Activated naive CD8-positive, alpha-beta T cell treated with anti-CD3 and anti-CD28 coated beads for 36 hours (primary cell): ENCODE measurements around the gene MRTFB. TPM values are rescaled to one million over a fixed set of nuclear protein-coding genes. Genes with fewer than 3 reads are reported as not detected.
"Not testable (repeated sequence)": the region's sequence is repeated elsewhere in the genome, so short reads cannot be mapped to it uniquely, and the experiment has no call there.

Experiments used
- DNase-seq: peaks from one replicate; pipeline ENCODE4 v3.0.0; 2021
- H3K27ac Mint-ChIP-seq: one replicate; pipeline ENCODE4 v1.8.0; 2022; ENCODE audit warnings: mild to moderate bottlenecking, moderate library complexity, mixed read lengths
- H3K27me3 Mint-ChIP-seq: one replicate; pipeline ENCODE4 v1.8.0; 2022; ENCODE audit warnings: mild to moderate bottlenecking, mixed read lengths
- H3K36me3 Mint-ChIP-seq: one replicate; pipeline ENCODE4 v1.8.0; 2021; ENCODE audit warnings: mild to moderate bottlenecking, mixed read lengths
- H3K4me1 Mint-ChIP-seq: one replicate; pipeline ENCODE4 v1.8.0; 2021; ENCODE audit warnings: mixed read lengths
- H3K4me3 Mint-ChIP-seq: one replicate; pipeline ENCODE4 v1.8.0; 2022; ENCODE audit warnings: mild to moderate bottlenecking, moderate library complexity, mixed read lengths
- H3K9me3 Mint-ChIP-seq: one replicate; pipeline ENCODE4 v1.8.0; 2022; ENCODE audit warnings: mixed read lengths
- total RNA-seq, 2 experiments: library from RNA; stranded (reverse); gene quantifications; one replicate each; pipeline ENCODE4 v1.2.3, GENCODE V29; 2021

Gene MRTFB, protein sequence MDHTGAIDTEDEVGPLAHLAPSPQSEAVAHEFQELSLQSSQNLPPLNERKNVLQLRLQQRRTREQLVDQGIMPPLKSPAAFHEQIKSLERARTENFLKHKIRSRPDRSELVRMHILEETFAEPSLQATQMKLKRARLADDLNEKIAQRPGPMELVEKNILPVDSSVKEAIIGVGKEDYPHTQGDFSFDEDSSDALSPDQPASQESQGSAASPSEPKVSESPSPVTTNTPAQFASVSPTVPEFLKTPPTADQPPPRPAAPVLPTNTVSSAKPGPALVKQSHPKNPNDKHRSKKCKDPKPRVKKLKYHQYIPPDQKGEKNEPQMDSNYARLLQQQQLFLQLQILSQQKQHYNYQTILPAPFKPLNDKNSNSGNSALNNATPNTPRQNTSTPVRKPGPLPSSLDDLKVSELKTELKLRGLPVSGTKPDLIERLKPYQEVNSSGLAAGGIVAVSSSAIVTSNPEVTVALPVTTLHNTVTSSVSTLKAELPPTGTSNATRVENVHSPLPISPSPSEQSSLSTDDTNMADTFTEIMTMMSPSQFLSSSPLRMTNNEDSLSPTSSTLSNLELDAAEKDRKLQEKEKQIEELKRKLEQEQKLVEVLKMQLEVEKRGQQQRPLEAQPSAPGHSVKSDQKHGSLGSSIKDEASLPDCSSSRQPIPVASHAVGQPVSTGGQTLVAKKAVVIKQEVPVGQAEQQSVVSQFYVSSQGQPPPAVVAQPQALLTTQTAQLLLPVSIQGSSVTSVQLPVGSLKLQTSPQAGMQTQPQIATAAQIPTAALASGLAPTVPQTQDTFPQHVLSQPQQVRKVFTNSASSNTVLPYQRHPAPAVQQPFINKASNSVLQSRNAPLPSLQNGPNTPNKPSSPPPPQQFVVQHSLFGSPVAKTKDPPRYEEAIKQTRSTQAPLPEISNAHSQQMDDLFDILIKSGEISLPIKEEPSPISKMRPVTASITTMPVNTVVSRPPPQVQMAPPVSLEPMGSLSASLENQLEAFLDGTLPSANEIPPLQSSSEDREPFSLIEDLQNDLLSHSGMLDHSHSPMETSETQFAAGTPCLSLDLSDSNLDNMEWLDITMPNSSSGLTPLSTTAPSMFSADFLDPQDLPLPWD
- 10 to 100 TPM; 10.9 to 12.4 TPM for total RNA-seq

DNA sequence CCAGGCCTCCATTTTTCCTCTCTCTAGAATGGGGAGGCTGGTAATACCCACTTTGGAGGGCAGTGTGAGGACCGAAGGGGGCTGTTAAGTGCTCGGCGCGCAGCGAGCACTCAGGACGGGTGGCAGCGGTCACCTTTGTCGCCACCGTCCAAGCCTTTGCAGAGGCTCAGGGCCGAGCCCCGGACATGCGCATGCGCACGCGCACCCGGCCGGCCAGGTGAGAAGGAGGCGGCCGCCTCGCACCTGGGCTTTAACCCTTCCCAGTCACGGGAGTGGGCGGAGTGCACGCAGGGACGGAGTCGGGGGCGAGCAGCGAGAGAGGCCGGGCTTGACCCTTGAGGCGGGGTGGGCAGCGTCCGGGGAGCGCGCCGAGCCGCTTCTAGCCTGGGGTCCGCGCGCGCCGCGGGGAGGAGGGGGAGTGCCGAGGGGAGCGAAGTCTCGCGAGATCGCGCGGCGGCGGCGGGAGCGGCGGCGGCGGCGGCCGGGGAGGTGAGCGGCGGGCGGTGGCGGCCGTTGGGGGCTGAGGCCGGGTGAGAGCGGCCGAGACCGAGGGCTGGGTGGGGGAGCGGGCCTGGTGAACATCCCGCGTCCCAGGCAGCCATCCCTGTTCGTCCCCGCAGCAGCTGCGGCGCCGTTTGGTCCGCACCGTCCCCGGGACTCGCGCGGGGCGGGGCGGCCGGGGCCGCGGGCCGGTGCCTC, at the start of gene MRTFB:
MRTFB (plus strand) TSS at position 443 of the 699 bp plus-strand sequence. CDS start 69,288 bp downstream, outside the sequence.
- Mint-ChIP-seq H3K4me1 (peaks cover 10% of the 10 kb centered on the region), H3K36me3 (peaks cover 3% of the 10 kb centered on the region), H3K9me3 (no peaks in the 10 kb centered on the region), H3K27ac (peak within 1 kb of the TSS; percentile 76), H3K27me3 (no peaks in the 10 kb centered on the region), H3K4me3 (peak within 1 kb of the TSS; percentile 88)
- DNase-seq, result peak; percentile 86

DNA sequence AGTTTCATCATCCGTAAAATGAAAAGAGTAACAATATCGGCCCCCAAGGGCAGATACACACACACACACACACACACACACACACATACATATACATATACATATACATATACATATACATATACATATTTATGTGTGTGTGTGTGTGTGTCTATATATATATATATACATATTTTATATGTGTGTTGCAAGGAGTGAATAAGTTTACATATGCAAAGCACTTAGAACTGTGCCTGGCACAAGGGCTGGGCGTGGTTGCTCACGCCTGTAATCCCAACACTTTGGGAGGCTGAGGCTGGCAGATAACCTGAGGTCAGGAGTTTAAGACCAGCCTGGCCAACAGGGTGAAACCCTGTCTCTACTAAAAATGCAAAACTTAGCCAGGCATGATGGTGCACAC, 47.6 kb upstream of the MRTFB start:
- not testable (repeated sequence) for H3K4me1 Mint-ChIP-seq

DNA sequence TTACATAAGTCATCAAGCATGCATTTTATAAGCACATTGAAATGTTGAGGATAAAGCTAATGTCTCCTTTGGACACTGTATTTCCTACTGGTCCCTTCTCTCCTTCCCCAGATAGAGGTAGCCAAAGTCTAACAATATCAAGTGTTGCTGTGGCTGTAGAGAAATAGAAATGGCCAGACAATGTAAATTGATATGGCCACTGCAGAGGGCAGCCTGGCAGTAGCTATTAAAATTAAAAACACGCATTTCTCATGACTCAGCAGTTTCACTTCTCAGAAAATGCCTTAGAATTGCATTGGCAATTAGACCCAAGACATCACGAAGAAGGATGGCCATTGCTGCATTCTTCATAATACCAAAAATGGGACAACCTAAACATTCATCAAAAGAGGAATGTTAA, 46.8 kb upstream of the MRTFB start:
- Mint-ChIP-seq H3K4me3 (no peak overlapping the region), H3K27ac (no peak overlapping the region), H3K4me1 (no peaks in the 10 kb centered on the region), H3K27me3 (peaks cover 12% of the 10 kb centered on the region), H3K36me3 (no peaks in the 10 kb centered on the region), H3K9me3 (peaks cover 5% of the 10 kb centered on the region)
- no peak for DNase-seq

More for the DNA sequence above, 47.6 kb upstream of the MRTFB start:
- peaks cover 12% of the 10 kb centered on the region for H3K27me3 Mint-ChIP-seq
- H3K36me3 Mint-ChIP-seq, H3K4me3 Mint-ChIP-seq, H3K9me3 Mint-ChIP-seq, DNase-seq, H3K27ac Mint-ChIP-seq: not testable (repeated sequence)

DNA sequence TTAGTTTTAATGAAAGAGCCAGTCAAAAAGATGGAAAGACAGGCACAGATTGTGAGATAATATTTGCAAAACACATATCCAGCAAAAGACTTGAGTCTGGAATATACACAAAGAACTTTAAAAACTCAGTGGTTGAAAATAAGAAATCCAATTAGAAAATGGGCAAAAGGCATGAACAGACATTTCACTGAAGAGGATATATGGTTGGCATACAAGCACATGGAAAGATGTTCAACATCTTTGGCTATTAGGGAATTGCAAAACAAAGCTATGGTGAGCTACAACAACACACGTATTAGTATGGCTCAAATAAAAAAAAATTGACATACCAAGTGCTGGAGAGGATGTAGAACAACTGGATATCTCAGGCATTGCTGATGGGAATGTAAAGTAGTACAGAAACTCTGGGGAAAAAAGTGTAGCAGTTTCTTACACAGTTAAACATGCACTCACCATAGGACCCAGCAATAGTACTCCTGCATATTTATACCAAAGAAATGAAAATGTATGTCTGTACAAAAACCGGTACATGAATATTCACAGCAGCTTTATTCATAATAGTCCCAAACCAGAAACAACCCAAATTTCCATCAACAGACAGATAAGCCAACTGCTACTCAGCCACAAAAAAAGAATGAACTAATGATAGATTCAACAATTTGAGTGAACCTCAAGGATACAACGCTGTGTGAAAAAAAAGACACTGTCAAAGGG, 44.4 kb upstream of the MRTFB start:
- H3K27me3 Mint-ChIP-seq, result peaks cover 12% of the 10 kb centered on the region
- no peak overlapping the region for H3K27ac Mint-ChIP-seq
- H3K9me3 Mint-ChIP-seq, result peaks cover 5% of the 10 kb centered on the region

DNA sequence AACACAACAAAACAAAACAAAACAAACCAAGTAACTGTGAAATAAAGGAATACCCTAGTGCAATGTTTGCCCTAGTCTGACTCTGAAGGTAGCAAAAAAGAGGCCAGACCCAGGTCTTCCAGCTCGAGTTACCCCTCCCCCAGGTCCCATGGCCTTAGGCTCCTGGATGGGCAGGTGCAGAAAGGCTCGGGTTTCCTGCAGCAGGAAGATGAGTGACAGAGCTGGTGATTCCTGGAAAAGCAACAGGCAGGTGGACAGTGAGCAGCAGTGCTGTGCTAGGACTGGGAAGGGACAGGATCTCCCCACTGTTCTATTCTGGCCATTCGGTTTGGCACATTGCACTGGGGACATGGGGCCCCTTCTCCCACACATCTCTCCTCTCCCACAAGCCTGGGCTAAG, 42.9 kb upstream of the MRTFB start:
- Mint-ChIP-seq H3K4me3 (no peak overlapping the region), H3K9me3 (peaks cover 5% of the 10 kb centered on the region), H3K27ac (no peak overlapping the region), H3K36me3 (no peaks in the 10 kb centered on the region), H3K4me1 (no peaks in the 10 kb centered on the region), H3K27me3 (peaks cover 12% of the 10 kb centered on the region)
- DNase-seq, result no peak

More for the DNA sequence above, 44.4 kb upstream of the MRTFB start:
- Mint-ChIP-seq H3K4me3 (no peak overlapping the region), H3K4me1 (no peaks in the 10 kb centered on the region), H3K36me3 (no peaks in the 10 kb centered on the region)
- no peak for DNase-seq

DNA sequence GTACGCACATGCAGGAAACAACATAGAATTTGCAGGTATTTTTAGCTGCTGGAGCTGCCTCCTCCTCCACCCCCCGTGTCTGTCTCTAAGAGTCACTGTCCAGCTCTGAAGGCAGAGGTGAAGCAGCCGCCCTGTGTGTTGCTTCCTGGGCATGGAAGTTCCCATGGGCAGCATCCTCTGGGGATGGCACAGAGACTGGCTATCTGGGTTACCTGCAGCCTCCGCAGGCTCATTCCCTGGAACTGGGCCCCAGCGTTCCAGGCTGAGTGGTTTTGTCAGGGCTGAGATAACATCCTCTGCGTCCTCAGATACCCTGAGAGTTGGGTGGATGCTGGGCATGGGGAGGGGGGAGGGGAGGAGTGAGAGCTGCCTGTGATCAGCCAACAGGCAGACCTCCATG, 41.5 kb upstream of the MRTFB start:
- peaks cover 12% of the 10 kb centered on the region for H3K27me3 Mint-ChIP-seq
- no peak for DNase-seq
- H3K9me3 Mint-ChIP-seq, result peaks cover 2% of the 10 kb centered on the region
- no peaks in the 10 kb centered on the region for H3K36me3 Mint-ChIP-seq
- H3K27ac Mint-ChIP-seq, result no peak overlapping the region
- H3K4me1 Mint-ChIP-seq, result no peaks in the 10 kb centered on the region
- H3K4me3 Mint-ChIP-seq, result no peak overlapping the region

DNA sequence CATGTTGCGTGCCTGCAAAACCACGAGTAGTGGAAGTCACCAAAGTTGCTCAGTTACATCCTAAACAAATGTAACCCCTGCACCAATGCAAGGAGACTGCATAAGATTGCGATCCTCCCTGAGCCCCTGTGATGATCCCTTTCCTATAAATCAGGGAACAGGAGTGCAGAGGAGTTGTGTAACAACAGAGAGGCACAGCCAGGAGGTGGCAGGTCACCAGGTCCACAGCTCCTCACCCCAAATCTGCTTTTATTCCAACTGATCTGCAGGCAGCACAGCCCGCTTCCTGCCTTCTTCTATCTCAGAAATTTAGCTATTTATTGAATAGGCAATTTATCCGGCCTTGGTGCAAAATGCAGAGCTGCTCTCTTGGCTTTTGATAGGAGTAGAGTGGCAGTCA, 36.0 kb upstream of the MRTFB start:
- H3K4me3 Mint-ChIP-seq, result no peak overlapping the region
- no peak for DNase-seq
- H3K27ac Mint-ChIP-seq, result no peak overlapping the region
- H3K27me3 Mint-ChIP-seq, result no peaks in the 10 kb centered on the region
- no peaks in the 10 kb centered on the region for H3K36me3 Mint-ChIP-seq
- H3K4me1 Mint-ChIP-seq, result no peaks in the 10 kb centered on the region
- peaks cover 3% of the 10 kb centered on the region for H3K9me3 Mint-ChIP-seq

DNA sequence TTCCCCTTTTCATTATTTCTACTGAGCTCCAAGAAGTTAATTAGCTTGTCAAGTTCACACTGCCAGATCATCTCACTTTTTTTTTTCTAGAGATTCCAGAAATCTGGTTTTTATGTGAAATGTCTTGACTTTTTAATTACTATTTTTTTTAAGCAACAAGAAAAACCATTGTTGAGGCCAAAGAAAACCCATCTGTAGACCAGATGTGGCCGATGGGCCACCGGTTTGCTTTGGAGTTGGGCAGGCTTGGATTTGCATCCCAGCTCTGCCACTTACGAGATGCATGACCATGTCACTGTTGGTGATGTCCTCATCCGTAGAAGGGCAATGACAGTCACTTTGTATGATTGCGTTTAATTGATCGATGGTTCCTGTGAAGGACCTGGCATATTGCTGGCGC, 34.2 kb upstream of the MRTFB start:
- no peaks in the 10 kb centered on the region for H3K4me1 Mint-ChIP-seq
- H3K27me3 Mint-ChIP-seq, result no peaks in the 10 kb centered on the region
- DNase-seq, result no peak
- no peaks in the 10 kb centered on the region for H3K36me3 Mint-ChIP-seq
- H3K4me3 Mint-ChIP-seq, result no peak overlapping the region
- H3K27ac Mint-ChIP-seq, result no peak overlapping the region
- peaks cover 3% of the 10 kb centered on the region for H3K9me3 Mint-ChIP-seq

DNA sequence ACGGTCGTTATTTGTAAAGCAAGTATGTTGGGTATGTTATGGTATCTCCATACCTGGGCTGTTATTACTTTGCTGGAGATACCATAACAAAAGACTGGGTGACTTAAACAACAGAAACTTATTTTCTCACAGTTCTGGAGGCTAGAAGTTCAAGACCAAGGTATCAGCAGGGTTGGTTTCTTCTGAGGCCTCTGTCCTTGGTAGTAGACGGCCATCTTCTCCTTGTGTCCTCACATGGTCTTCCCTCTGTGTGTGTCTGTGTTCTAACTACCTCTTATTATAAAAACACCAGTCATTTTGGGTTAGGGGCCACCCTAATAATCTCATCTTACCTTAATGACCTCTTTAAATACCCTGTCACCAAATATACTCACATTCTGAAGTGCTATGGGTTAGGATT, 33.2 kb upstream of the MRTFB start:
- DNase-seq, result no peak
- H3K27ac Mint-ChIP-seq, result no peak overlapping the region
- H3K36me3 Mint-ChIP-seq, result no peaks in the 10 kb centered on the region
- H3K27me3 Mint-ChIP-seq, result no peaks in the 10 kb centered on the region
- H3K4me3 Mint-ChIP-seq, result no peak overlapping the region
- H3K4me1 Mint-ChIP-seq, result no peaks in the 10 kb centered on the region
- H3K9me3 Mint-ChIP-seq, result peaks cover 3% of the 10 kb centered on the region

DNA sequence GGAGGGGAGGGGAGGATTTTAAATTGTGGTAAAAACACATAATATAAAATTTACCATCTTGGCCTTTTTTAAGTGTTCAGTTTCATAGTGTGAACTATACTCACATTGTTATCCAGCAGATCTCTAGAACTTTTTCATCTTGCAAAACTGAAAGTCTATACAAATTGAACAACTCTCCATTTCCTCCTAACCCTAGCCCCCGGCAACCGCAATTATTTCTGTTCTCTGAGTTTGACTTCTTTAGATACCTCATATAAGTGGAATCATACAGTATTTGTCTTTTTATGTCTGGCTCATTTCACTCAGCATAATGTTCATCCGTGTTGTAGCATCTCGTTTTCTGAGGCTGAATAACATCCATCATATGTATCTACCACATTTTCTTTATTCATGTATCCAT, 30.0 kb upstream of the MRTFB start:
- H3K9me3 Mint-ChIP-seq, result peaks cover 3% of the 10 kb centered on the region
- no peak for DNase-seq
- H3K36me3 Mint-ChIP-seq, result no peaks in the 10 kb centered on the region
- no peaks in the 10 kb centered on the region for H3K4me1 Mint-ChIP-seq
- no peak overlapping the region for H3K27ac Mint-ChIP-seq
- H3K4me3 Mint-ChIP-seq, result no peak overlapping the region
- H3K27me3 Mint-ChIP-seq, result no peaks in the 10 kb centered on the region

DNA sequence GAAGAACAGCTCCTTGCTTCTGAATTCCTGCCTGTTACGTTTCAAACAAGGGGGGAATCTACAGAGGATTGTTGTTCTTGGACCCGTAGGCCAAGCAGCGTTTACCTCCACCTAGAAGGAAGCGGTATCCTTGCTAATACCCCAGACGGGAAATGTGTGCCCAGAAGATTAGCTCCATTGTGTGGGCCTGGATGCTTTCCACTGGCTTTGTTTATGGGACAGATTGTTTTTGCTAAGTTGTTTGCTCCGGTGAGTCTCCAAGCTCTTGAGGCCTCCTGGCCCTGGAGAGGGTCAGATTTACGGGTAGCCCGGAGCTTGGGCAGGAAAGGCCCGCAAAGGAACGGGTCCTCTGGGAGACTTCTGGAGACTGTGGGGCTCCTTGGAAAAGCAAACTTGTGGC, 28.4 kb upstream of the MRTFB start:
- Mint-ChIP-seq H3K27me3 (no peaks in the 10 kb centered on the region), H3K36me3 (no peaks in the 10 kb centered on the region), H3K4me1 (no peaks in the 10 kb centered on the region), H3K4me3 (no peak overlapping the region), H3K27ac (no peak overlapping the region), H3K9me3 (peaks cover 5% of the 10 kb centered on the region)
- no peak for DNase-seq

DNA sequence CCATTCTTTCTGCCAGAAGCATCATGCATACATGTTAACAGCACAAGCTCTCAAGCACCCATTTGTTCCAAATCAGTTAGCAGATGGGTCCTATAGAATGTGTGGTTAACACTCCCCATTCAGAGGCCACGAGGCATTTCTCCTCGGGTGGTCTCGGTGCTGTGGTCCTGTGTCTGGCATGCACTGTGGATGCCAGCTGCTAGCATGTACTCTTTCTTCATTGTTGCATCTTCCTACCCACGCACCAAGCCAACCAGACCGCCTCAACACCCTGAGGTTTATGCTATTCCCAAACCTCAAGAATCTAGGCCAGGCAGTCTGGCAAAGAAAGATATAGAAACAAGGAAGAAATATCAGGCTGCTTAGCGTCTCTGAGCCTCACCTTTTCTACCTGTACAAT, 27.8 kb upstream of the MRTFB start:
- Mint-ChIP-seq H3K27me3 (no peaks in the 10 kb centered on the region), H3K4me3 (no peak overlapping the region)

DNA sequence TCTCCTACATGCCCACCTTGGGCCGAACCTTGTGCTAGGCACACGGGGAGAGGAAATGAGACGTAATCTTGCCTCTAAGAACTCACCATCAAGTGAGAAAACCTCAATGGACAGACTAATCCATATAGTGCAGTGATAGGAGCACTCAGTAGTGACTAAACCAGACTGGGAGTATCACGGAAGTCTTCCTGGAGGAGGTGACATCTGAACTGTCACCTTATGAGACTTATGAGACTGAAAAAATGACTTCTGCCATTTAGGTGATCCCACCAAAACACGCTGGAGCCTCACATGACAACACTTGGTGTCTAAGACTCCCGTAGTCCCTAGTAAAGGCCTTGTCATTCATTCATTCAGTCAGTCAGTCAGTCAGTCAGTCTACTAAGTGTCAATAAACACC, 27.3 kb upstream of the MRTFB start:
- Mint-ChIP-seq H3K27me3 (no peaks in the 10 kb centered on the region), H3K36me3 (no peaks in the 10 kb centered on the region), H3K4me1 (no peaks in the 10 kb centered on the region), H3K9me3 (peaks cover 5% of the 10 kb centered on the region), H3K4me3 (no peak overlapping the region), H3K27ac (no peak overlapping the region)
- DNase-seq, result no peak

More for the DNA sequence above, 27.8 kb upstream of the MRTFB start:
- no peaks in the 10 kb centered on the region for H3K4me1 Mint-ChIP-seq
- H3K36me3 Mint-ChIP-seq, result no peaks in the 10 kb centered on the region
- no peak for DNase-seq
- peaks cover 5% of the 10 kb centered on the region for H3K9me3 Mint-ChIP-seq
- H3K27ac Mint-ChIP-seq, result no peak overlapping the region

DNA sequence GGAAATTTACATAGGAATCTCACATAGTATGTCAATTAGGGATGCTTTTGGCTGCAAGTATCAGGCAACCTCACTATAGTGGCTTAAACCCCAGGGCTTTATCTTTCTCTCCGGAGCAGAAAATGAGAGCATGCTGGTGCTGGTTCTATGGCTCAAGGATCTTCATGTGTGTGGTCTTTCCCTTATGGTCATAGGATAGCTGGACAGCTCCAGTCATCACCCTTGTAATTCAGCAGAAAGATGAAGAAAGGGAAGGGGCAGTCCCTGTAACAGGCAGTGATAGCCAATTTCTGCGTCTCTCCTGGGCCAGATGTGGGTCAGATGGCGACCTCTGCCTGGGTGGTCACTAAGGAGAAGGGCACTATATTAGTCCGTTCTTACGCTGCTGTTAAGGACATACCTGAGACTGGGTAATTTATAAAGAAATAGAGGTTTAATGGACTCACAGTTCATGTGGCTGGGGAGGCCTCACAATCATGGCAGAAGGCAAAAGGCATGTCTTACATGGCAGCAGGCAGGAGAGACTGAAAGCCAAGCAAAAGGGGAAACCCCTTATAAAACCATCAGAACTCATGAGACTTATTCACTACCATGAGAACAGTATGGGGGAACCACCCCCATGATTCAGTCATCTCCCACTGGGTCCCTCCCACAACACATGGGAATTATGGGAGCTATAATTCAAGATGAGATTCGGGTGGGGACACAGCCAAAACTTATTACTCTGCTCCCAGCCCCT, 23.8 kb upstream of the MRTFB start:
- H3K4me1 Mint-ChIP-seq, H3K27ac Mint-ChIP-seq, H3K9me3 Mint-ChIP-seq, H3K36me3 Mint-ChIP-seq, H3K27me3 Mint-ChIP-seq, DNase-seq, H3K4me3 Mint-ChIP-seq: not testable (repeated sequence)
